Measurements from ENCODE around the gene ILF2.
A peak's percentile ranks its signal among the peaks of the same experiment; 100 is the strongest.

- TF ChIP-seq POLR2A (IDR thresholded peaks at IDR 0.05) (peak in 1 of 2 donors; percentile 89), CTCF (IDR thresholded peaks at IDR 0.05) (peak in 2 of 6 experiments; percentile 5 to 8)
Observed at GRCh38 chr1:153670859-153671627, at the start of gene ILF2.

Measured in thyroid gland (tissue), 4 donors.